Endothelial cell of hepatic sinusoid (primary cell): ENCODE data around the gene MYO7A.

ENCODE experiments used
- in situ Hi-C: cut with HindIII; loops from 2 replicates; pipeline ENCODE4 v1.10.0; 2017; ENCODE audit warnings: low sequenced_read_pairs

MYO7A gene

DNA sequence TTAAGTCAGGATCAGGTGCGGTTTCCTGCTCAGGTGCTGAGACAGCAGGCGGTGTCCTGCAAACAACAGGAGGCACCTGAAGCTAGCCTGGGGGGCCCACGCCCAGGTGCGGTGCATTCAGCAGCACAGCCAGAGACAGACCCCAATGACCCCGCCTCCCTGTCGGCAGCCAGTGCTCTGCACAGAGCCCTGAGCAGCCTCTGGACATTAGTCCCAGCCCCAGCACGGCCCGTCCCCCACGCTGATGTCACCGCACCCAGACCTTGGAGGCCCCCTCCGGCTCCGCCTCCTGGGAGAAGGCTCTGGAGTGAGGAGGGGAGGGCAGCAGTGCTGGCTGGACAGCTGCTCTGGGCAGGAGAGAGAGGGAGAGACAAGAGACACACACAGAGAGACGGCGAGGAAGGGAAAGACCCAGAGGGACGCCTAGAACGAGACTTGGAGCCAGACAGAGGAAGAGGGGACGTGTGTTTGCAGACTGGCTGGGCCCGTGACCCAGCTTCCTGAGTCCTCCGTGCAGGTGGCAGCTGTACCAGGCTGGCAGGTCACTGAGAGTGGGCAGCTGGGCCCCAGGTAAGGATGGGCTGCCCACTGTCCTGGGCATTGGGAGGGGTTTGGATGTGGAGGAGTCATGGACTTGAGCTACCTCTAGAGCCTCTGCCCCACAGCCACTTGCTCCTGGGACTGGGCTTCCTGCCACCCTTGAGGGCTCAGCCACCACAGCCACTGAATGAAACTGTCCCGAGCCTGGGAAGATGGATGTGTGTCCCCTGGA lies at the start of gene MYO7A:
TSS of gene MYO7A (plus strand) at position 327 of the 772 bp plus-strand sequence. CDS start 2,389 bp downstream, outside the sequence.
- in situ Hi-C loops = no loop called here

DNA sequence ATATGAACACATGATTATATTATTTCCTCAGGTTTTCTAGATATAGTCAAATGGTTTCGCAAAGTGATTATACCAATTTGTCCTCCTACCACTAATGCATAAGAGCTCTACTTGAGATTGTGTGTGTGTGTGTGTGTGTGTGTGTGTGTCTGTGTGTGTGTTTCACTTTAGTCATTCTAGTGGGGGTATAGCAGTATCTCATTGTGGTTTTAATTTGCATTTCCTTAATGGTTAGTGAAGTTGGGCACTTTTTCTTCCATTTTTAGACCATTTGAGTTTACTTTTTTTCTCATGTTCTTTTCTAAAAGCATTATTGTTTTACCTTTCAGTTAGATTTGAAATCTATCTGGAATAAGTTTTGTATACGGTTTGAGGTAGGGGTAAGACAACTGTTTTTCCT lies 48.4 kb upstream of the MYO7A start:
- in situ Hi-C loops = no loop called here

DNA sequence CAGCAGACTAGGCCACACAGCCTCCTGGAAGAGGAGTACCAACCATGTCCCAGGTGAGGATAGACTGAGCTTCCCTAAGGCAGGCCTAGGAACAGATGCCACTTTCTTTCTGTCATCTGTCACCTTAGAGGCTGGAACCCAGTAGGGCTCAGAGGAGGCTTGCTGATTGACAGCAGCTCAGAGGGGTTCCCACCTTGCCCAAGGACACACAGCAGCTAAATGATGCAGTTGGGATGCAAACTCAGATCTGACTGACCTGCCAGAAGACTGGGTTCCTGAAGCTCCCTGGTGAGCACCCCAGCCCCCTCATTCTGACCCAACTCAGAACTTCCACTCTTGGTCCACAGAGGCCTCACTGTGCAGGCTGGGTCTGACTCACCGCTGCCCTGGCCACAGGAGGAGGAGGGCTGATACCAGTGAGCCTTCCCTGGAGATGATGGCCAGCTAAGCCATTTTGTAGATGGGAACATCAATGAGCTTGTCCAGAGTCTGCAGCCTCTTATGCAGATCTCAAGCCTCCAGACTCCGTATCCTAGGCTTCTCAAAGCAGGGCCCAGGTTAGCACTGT lies 47.3 kb upstream of the MYO7A start:
- in situ Hi-C loops = no loop called here

DNA sequence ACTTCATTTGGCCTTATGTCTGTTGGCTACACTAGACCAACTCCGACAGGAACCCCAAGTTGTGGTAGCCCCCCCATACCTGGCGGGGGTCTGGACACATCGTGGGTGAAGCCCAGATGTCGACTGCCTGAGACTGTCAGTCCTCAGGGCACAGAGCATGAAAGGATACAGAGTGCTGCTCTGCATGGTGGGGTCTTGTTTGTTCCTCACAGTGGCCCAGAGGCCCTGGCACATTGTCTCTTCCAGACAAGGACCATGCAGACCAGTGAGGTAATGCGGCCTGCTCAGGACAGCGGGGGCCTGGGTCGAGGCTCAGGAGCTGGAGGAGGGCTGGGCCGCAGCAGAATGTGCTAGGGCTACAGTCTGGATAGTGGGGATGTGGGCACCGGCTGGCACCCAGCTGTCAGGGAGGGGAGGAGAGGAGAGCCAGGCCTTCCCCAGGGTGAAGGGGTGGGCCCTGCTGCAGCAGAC lies 46.6 kb upstream of the MYO7A start:
- in situ Hi-C loops = no loop called here

DNA sequence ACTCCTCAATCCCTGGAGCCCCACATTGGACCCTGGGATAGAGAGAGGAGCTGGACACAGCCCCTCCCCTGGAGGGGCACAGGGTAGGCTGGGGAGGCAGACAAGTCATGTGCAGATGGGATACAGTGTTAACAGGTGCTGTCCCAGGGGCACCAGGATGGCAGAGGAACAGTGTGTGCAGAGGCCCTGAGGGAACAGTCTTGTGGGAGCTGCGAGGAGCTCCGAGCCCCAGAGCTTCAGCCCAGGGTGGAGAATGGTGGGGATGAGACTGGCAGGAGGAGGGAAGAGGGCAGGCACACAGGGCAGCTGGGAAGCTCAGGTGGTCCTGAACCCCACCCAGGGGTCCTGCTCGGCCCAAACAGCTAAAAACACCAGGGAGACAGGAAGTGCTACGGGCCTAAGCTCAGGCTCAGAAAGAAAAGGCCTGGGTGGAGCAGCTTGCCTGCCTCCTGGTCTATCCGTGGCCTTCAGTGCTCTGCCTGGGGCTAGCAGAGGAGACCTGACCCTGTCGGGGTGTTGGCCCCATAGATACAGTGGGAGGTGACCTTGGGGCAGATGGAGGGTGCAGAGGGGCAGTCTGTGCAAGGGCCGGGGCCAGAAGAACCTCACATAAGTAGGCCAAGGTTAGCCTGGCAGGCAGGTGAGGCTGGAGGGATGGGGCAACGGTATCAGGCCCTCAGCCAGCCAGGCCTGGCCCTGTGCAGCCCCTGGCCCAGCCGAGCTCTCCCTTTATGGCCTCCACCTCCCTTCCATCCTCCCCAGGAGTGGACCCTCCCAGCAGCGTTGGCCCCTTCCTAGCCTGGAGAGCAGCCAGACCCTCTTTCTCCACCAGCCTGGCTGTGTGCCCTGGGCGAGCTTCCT lies 45.8 kb upstream of the MYO7A start:
- in situ Hi-C loops = no loop called here

DNA sequence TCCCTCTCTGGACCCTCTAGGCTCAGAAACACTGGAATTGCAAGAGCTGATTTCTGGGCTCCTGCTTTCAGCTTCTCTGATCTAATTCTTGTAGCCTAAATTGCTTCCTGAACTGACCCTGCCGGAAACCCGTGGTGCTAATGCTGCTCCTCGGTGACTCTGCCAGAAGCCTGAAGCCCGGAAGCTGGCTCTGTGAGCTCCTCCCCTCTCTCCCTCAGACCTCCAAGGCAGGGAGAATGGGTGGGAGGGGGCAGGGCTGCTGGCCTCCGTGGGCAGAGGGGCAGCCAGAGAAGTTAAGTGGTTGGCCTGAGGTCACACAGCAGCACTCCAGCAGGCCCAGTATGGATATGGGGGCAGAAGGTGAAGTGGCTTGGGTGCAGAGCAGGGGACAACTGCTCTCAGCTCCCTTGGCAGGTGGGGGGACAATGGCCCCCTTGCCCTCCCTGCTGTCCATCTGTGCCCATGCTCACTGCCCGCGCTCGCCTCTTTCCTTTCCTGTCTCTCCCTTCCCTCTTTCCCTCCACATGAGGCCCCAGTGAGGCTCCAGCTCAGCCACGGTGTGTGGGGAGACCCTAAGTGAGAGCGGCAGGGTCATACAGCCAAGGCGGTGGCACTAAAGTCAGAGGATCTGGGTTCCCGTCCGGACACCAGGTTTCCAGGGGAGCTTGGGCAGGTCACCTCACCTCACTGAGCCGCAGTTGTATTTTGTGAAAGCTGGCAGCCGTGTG lies 45.0 kb upstream of the MYO7A start:
- in situ Hi-C loops = no loop called here

DNA sequence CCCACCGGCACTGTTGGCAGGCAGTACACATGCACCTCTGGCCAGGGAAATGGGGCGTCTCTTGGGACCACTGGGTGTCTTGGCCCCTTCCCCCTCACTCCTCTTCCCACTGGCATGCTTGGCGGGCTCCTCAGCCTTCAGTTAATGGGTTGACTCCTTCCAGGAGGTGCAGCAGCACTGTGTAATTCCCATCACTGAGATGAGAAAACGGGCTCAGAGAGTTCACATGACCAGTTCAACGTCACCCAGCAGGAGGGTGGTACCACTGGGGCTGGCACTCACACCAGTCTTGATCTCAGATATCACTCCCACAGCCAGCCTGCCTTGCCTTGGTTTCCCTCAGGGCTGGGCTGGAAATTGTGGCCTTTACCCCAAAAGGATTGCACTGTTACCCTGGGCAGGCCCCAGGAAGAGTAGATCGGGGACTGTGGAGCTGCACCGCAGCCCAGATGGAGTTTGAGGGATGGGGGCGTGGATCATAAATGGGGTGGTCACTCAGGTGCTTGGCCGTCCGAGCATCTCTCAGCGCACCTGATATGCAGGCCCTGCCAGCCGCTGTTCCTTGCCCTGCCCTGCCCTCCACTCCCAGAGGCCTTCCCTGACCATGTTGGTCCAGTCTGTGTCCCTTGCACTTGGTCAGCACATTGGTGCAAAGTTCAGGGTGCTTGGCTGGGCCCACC lies 44.3 kb upstream of the MYO7A start:
- in situ Hi-C loops = no loop called here

DNA sequence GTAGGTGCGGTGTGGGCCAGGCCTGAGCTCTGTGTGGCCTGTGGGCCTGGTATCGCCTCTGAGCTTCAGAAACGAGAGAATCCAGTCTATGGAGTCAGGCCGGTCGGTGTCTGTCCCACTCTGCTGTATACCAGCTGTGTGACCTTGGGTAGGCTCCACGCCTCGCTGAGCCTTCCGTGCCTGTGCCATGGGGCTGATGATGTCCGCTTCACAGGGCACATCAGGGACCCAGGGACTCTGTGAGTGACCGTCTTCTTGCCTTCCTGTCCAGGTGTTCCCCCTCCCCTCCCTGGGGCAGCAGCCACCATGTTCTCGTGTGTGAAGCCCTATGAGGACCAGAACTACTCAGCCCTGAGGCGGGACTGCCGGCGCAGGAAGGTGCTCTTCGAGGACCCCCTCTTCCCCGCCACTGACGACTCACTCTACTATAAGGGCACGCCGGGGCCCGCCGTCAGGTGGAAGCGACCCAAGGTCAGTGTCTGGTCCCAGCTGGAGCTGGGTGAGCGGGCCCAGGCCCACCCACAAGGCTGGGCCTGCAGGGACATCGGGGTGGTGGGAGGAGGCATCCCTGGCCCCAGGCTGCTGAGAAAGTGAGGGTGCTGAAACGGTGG lies 43.4 kb upstream of the MYO7A start:
- in situ Hi-C loops = loop anchor here (5.0 kb wide), 1 partner anchor 47 kb away; no protein-coding TSS in a partner anchor

DNA sequence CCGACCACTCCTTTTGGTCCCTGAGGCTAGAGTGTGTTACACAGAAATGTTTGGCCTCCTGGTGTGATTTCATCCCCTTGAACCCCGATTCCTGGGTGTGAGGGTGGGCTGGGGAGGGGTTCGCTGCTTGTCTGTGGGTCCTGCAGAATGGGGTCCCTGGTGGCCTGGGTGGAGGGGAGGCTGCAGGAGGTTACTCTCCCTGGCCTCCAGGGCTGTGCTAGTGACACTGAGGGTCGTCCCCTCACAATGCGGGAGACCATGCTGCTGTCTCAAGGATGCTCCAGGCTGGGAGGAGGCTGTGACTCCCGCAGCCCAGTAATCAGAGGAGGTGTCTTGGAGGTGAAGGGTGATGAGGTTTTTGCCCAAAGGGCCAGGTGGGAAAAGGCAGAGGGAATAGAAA lies 42.4 kb upstream of the MYO7A start:
- in situ Hi-C loops = loop anchor here (5.0 kb wide), 1 partner anchor 48 kb away; no protein-coding TSS in a partner anchor

DNA sequence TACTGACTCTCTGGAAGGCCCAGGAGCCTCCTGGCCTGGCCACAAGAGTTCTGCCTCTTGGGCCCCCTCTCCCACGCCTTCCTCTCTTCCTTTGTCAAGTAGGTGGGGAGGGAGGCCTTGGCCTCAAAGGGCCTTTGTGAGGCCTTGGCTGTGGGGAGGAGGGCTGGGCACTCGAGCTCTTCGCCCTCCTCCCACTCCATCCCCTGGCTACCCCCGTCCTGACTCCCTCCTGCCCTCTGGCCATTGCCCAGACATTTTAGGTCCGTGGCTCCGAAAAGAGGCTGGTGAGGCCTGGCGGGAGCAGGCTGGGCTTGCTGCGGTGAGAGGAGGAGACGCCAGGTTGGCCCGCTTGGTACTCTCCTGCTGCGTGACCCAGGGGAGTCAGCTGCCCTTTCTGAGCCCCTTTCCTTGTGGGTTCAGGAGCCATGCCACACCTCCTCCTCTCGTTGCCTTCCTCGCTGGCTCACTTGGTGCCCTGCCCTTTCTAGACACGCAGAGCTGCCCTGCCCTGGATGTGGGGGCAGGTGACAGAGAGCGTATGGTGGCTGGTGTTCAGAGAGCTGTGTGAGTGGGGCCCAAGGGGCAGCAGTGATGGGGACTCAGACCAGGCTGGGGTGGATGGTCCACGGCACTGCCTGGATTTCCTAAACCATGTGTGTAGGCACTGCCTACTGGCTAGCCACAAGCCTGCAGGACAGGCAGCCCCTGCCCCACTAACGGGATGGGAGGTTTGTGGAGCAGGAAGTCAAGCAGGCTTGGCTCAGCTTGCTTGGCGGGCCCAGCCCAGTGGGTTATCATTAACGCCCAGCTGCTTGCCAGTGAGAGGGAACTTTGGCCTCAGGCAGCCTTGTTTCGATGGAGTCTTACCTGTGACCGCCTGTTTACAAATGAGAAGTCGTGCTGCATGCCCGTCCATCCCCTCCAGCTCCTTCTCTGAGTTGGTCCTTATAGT lies 41.2 kb upstream of the MYO7A start:
- in situ Hi-C loops = loop anchor here (5.0 kb wide), 1 partner anchor 49 kb away; no protein-coding TSS in a partner anchor

DNA sequence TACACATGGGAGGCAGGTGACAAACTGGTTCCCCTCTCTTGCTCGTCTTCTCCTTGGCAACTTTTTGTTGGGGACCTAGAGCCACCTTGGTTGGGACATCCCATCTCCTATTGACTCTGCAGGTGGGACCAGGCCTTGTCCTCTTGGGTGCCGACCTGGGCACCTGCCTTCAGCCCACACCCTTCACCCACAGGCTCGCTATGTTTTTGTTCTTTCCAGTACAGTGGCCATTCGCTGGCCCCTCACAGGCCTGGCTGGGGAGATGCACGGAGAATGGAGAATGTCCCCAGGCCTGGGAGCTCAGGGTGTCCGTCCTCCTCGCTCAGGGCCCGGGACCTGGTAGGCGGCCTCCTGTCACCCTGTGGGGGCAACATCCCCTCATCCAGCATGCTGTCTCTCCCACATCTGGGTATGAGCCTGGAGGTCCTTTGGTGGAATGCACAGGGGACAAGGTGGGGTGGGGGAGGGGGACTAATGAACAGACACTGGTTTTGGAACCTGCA lies 40.3 kb upstream of the MYO7A start:
- in situ Hi-C loops = loop anchor here (5.0 kb wide), 1 partner anchor 50 kb away; no protein-coding TSS in a partner anchor

DNA sequence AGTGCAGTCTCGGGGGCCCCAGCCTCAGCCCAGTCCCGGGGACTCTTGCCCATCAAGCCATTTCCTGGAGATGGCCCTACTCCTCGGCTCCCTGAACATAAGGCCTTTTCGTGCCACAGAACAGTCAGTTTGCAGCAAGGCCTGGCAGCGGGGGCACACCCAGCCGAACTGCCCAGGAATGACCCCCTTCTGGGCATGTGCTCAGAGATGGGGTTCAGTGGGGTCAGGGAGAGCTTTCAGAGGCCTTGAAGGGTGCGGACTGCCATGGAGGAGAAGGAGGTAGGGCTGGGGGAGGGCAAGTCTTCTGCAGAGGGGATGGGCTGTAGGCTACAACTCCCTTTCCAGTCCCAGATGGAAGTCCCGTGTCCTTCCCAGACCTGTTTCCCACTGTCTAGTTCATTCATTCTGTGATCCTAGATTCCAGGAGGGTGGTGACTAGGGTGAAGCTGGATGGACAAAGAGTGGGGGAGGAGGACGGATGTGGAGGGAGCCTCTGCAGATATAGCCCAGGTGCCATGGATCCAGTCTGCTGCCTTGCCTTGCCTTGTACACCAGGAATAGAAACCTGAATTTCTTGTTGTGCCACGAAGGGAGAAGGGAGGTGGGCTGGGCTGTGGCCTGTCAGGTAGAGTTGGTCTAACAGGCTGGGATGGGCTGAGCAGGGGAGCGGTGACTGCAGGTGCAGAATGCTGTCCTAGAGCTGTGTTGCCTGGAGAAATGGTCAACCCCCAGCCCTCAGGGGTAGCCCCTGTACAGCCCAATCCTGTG lies 39.6 kb upstream of the MYO7A start:
- in situ Hi-C loops = loop anchor here (5.0 kb wide), 1 partner anchor 51 kb away; no protein-coding TSS in a partner anchor

DNA sequence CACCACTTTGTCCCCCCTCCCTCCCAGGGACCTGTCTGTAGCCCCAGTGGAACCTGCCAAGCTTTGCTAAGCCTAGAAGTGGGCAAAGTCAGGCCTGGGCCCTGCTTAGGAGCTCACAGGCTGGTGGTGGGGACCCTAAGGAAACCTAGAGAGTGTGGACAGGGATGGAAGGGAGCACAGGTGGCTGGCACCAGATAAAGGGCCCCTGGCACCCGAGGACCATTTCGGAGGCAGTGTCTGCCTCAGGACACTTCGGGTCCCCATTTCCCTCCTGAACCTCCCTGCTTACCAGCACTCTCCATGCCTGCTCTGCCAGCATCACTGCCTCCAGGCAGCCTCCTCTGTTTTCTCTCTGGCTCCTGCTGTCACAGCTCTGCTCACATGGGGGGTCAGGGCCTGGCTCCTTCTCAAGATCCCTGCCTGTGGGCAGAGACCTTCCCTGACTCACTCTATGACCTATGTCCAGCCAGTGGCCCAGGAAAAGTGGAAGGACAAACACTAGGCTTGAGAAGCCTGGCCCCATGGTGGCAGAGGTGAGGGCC lies 39.0 kb upstream of the MYO7A start:
- in situ Hi-C loops = loop anchor here (5.0 kb wide), 1 partner anchor 52 kb away; no protein-coding TSS in a partner anchor

DNA sequence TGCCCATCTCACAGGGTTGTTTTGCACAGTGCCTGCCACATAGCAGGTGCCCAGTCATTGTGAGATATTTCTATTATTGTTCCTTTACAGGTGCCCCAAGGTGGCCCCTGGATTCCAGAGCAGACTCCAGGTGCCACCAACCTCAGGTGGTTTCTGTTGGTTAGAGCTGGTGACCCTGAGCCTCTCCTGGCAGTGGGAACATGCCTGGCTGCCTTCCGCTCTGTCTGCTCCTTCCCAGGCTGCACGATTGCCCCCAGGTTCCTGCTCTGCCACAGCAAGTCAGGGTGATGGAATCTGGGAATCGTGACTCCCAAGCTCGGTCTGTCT lies 38.0 kb upstream of the MYO7A start:
- in situ Hi-C loops = no loop called here

DNA sequence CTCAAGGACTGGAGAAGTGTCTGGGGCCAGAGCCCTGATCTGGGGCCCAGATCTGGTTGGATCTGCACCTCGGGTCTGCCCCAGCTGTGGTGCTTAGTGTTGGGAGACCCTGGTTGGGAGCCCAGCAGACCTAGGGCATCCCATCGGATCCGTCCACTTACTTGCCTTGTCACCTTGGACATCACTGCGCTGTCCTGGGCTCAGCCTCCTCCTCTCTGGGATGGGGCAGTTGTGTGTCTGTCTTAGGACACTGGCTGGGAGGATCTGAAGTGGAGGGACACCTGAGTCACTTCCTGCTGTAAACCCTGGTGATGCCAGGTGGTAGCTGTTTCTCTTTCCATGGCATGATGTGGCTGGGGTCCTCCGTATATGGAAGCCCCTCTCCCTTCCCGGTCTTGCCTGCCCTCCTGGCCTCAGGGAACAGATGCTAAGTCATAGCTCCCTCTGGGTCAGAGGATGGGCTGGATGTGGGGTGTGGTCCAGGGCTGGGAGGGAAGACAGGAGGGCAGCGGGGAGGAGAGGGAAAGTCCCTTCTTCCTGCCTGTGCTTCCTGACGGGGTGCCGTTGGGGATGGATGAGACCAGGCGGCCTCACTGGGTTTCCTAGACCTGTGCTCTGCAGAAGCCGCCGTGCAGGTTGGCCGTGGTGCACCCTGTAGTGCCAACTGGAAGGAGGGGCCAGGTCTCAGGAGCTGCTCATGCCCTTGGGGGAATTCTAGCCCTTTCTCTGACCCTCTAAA lies 37.5 kb upstream of the MYO7A start:
- in situ Hi-C loops = no loop called here

DNA sequence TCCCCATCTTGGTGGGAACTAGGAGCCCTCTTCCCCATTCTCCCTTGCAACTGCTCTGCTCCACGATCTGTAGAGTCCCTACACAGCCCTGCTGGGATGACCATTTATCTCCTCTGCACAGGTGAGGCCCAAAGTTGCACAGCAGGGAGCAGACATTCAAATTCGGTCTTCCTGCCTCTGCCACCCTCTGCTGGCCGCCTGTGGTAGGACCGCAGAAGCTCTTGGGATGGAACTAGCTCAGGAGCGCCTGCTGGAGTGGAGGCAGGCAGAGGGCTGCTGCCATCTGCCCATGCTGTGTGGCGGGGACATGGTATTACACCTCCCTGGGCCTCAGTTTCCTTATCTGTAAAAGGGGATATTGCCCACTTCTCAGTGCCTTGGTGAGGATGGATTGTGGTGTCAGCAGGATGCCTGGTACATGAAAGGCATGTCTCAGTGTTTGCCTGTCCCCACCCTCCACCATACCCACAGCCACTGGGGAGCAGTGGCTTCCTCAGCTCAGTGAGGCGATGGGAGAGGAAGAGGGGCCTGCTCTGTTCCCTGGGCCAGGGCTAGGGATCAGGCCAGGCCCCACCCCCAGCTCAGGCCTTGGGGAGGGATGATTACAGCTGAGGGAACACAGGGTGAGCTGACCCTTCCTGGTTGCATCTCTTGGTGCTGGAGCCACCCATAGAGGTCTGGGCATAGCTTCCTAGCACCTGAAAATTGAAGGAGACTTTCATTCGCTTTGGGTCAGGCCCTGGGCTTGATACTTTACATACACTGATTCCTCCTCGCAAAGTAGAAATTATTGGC lies 36.7 kb upstream of the MYO7A start:
- in situ Hi-C loops = no loop called here
